PC-3 (cell line): ENCODE results near the gene ZBTB7C. TPM values are rescaled to one million over a fixed set of nuclear protein-coding genes. Genes with fewer than 3 reads are reported as not detected.

Source experiments
- ATAC-seq: fragments of 200-7000 bp; cut with Tn5 transposase; 2 replicates; pipeline ENCODE4 v1.9.1; 2020; ENCODE audit warnings: mild to moderate bottlenecking, moderate library complexity
- BruUV-seq: library from RNA; stranded (reverse); fragments of 400-500 nt; replicated peaks from 2 replicates; lab custom pipeline; 2021; lab: Mats Ljungman, UMichigan
- CTCF ChIA-PET: fragments of 300-600 bp; sonication (Branson Sonifier 250); formaldehyde crosslinking; loops from one replicate; lab custom pipeline; 2022; ENCODE audit warnings: antibody characterized with exemption; lab: Charles Lee
- POLR2A ChIA-PET: fragments of 300-600 bp; sonication (Branson Sonifier 250); formaldehyde crosslinking; loops from one replicate; lab custom pipeline; 2022; ENCODE audit warnings: antibody characterized with exemption; ENCODE audit not compliant: unreplicated experiment; lab: Charles Lee
- DNase-seq: peaks from one replicate; pipeline ENCODE4 v3.0.0-alpha.2; 2015
- H2AFZ ChIP-seq: fragments of 300-600 bp; sonication (generic); 2 replicates; pipeline ENCODE4 v1.6.0; 2016; ENCODE audit warnings: antibody characterized with exemption, low read length
- H3F3A ChIP-seq: fragments of 300-600 bp; sonication (generic); one replicate; pipeline ENCODE4 v1.6.0; 2017; ENCODE audit warnings: antibody characterized with exemption, low read length, control low read depth, mild to moderate bottlenecking; ENCODE audit not compliant: unreplicated experiment
- H3K27ac ChIP-seq: fragments of 300-600 bp; sonication (generic); 2 replicates; pipeline ENCODE4 v1.5.1; 2016; ENCODE audit warnings: mild to moderate bottlenecking, low read length
- H3K27me3 ChIP-seq: fragments of 300-600 bp; sonication (generic); 2 replicates; pipeline ENCODE4 v1.6.1; 2016; ENCODE audit warnings: low read length, mixed read lengths
- H3K36me3 ChIP-seq: fragments of 300-600 bp; sonication (generic); 2 replicates; pipeline ENCODE4 v1.6.1; 2016; ENCODE audit warnings: low read depth, mixed run types, low read length, mixed read lengths
- H3K4me1 ChIP-seq: fragments of 300-600 bp; sonication (generic); 2 replicates; pipeline ENCODE4 v1.5.1; 2016; ENCODE audit warnings: low read length; ENCODE audit not compliant: insufficient read depth
- H3K4me2 ChIP-seq: fragments of 300-600 bp; sonication (generic); 2 replicates; pipeline ENCODE4 v1.6.0; 2016; ENCODE audit warnings: low read length
- H3K4me3 ChIP-seq: fragments of 300-600 bp; sonication (generic); 2 replicates; pipeline ENCODE4 v1.5.1; 2016; ENCODE audit warnings: mild to moderate bottlenecking, low read length, mixed read lengths
- H3K79me2 ChIP-seq: fragments of 300-600 bp; sonication (generic); 2 replicates; pipeline ENCODE4 v1.6.1; 2017; ENCODE audit warnings: low read length, mixed read lengths
- H3K9ac ChIP-seq: fragments of 300-600 bp; sonication (generic); 2 replicates; pipeline ENCODE4 v1.6.0; 2016; ENCODE audit warnings: mild to moderate bottlenecking, low read length
- H3K9me2 ChIP-seq: fragments of 300-600 bp; sonication (generic); replicated peaks from 2 replicates; pipeline ENCODE4 v1.6.1; 2016; ENCODE audit warnings: mixed run types, low read length, mixed read lengths
- H3K9me3 ChIP-seq: fragments of 300-600 bp; sonication (generic); 2 replicates; pipeline ENCODE4 v1.6.1; 2016; ENCODE audit warnings: low read length, mixed read lengths
- H4K20me1 ChIP-seq: fragments of 300-600 bp; sonication (generic); 2 replicates; pipeline ENCODE4 v1.6.1; 2016; ENCODE audit warnings: low read length, mixed read lengths
- EZH2 ChIP-seq: fragments of 300-600 bp; sonication (generic); IDR thresholded peaks from one replicate; pipeline ENCODE4 v1.6.1; 2017; ENCODE audit warnings: antibody characterized with exemption, mild to moderate bottlenecking, low read length; ENCODE audit not compliant: unreplicated experiment
- EZH2phosphoT487 ChIP-seq: fragments of 300-600 bp; sonication (generic); IDR thresholded peaks from 2 replicates; pipeline ENCODE4 v1.6.1; 2018; ENCODE audit warnings: mild to moderate bottlenecking, antibody characterized with exemption, low read length, borderline replicate concordance
- intact Hi-C: fragments of 100-400 bp; cut with micrococcal nuclease; formaldehyde crosslinking; loops from 2 replicates; pipeline ENCODE4 v1.9.0; 2023
- total RNA-seq: library from RNA; depleted of rRNA; stranded (reverse); fragments of >200 nt; gene quantifications from 2 replicates; pipeline ENCODE4 v1.2.3, GENCODE V29; 2014
- TF ChIP-seq, protein P1 (sequence below): fragments of 300-600 bp; sonication (generic); conservative IDR thresholded peaks from 2 replicates; pipeline ENCODE4 v1.5.1; 2017; ENCODE audit warnings: antibody characterized with exemption, low read depth, mild to moderate bottlenecking, low read length

Gene ZBTB7C
- total RNA-seq, 1 experiment from 2014 or later: 1.3 TPM

DNA sequence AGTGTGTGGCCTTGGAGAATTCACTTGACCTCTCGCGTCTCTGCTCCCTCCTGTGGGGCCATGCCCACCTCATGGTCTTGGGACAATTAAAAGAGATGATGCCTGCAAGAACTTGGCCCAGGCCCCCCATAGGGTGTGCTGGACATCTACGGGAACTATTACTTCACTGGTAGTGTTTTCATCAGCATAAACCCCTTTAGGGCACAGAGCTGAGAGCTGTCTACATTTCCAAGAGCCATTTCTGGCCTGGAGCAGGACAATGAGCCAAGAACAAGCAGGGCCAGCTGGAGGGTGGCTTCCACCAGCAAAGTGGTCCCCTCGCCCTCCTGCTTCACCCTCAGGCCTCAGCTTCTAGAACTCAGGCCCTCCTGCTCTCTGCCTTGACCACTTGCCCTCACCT is 232.3 kb downstream of the ZBTB7C start:
- Histone ChIP-seq H3K36me3 (no peaks in the 10 kb centered on the region), H2AFZ (no peak overlapping the region), H3K79me2 (no peaks in the 10 kb centered on the region), H3K9me3 (no peaks in the 10 kb centered on the region), H3K4me1 (no peaks in the 10 kb centered on the region), H3K9me2 (no peaks in the 10 kb centered on the region), H3F3A (no peaks in the 10 kb centered on the region), H3K4me3 (no peak overlapping the region), H4K20me1 (no peaks in the 10 kb centered on the region), H3K9ac (no peak overlapping the region), H3K27me3 (no peaks in the 10 kb centered on the region), H3K27ac (no peak overlapping the region), H3K4me2 (no peak overlapping the region)
- no peak for ATAC-seq
- TF ChIP-seq, protein P1, sequence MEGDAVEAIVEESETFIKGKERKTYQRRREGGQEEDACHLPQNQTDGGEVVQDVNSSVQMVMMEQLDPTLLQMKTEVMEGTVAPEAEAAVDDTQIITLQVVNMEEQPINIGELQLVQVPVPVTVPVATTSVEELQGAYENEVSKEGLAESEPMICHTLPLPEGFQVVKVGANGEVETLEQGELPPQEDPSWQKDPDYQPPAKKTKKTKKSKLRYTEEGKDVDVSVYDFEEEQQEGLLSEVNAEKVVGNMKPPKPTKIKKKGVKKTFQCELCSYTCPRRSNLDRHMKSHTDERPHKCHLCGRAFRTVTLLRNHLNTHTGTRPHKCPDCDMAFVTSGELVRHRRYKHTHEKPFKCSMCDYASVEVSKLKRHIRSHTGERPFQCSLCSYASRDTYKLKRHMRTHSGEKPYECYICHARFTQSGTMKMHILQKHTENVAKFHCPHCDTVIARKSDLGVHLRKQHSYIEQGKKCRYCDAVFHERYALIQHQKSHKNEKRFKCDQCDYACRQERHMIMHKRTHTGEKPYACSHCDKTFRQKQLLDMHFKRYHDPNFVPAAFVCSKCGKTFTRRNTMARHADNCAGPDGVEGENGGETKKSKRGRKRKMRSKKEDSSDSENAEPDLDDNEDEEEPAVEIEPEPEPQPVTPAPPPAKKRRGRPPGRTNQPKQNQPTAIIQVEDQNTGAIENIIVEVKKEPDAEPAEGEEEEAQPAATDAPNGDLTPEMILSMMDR: no peak
- TF ChIP-seq EZH2phosphoT487 (no peak), EZH2 (no peak)
- DNase-seq: no peak
- intact Hi-C loops: no loop called here
- no TSS peak for BruUV-seq
- POLR2A ChIA-PET: no interaction called here
- CTCF ChIA-PET: no interaction called here

DNA sequence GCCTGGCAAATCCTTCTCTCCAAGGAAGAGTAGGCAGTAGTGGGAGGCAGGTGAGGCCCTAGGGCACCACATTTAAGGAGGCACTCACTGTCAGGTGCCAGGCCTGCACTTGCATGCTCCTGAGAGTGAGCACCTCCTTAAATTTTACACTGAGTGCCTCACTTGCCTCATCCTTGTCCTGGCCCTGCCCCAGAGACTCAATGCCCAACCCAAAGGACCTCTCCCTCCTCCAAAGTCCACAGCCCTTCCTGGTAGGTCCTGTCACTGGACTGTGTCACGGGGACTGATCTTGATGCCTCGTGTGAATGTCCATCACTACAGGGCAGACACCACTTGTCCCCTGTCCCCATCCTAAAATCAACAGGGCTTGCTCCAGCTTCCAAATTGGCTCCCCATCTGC is 235.6 kb downstream of the ZBTB7C start:
- H3K9me2 ChIP-seq: no peaks in the 10 kb centered on the region
- H3F3A ChIP-seq: no peaks in the 10 kb centered on the region
- no peak overlapping the region for H3K4me2 ChIP-seq
- intact Hi-C loops: no loop called here
- POLR2A ChIA-PET: no interaction called here
- H3K9ac ChIP-seq: no peak overlapping the region
- no peaks in the 10 kb centered on the region for H3K36me3 ChIP-seq
- no peaks in the 10 kb centered on the region for H3K27me3 ChIP-seq
- no peak overlapping the region for H3K27ac ChIP-seq
- H4K20me1 ChIP-seq: no peaks in the 10 kb centered on the region
- no peak for TF ChIP-seq EZH2
- TF ChIP-seq, protein P1: no peak
- TF ChIP-seq EZH2phosphoT487: no peak
- H3K4me1 ChIP-seq: no peaks in the 10 kb centered on the region
- DNase-seq (no peak), ATAC-seq (no peak)
- H3K9me3 ChIP-seq: no peaks in the 10 kb centered on the region
- CTCF ChIA-PET: no interaction called here
- H2AFZ ChIP-seq: no peak overlapping the region
- no peaks in the 10 kb centered on the region for H3K79me2 ChIP-seq
- BruUV-seq: no TSS peak
- no peak overlapping the region for H3K4me3 ChIP-seq

DNA sequence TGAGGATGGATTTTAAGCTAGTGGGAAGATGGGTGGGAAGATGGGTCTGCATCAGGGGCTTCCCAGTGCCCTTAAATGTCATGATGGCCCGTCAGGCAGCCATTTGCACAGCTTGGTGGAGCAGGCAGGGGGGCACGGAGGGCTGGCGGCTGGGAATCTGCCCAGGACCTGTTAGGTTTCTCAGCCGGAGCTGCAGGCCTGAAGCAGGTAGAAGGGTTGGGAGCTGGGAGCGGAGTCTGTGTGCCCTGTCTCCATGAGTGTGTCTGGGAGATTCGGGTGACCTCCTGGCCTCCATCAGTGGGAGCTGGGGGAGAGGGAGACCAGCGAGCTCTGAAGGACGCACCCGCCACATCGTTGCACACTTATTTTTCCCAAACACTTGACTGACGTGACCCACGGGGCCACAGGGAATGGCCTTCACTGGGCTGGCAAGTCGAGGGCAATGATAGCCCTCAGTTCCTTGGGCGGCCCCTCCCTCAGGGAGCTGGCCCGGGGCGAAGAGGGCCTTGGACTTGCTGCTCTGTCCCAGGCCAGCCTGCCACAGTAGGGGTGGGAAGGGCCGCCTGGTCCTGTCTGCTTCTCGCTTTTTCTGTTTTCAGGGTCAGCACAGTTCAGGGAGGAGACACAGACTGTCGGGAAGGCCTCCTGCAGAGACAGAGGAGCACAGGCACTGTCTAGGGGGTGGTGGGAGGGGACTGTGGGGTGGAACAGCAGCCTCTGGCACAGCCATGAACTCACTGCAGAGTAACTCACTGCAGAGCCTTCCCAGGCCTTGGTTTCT is 236.8 kb downstream of the ZBTB7C start:
- TF ChIP-seq, protein P1: no peak
- TF ChIP-seq EZH2phosphoT487 (no peak), EZH2 (no peak)
- ChIA-PET CTCF (no interaction called here), POLR2A (no interaction called here)
- Histone ChIP-seq H3K27me3 (no peaks in the 10 kb centered on the region), H3F3A (no peaks in the 10 kb centered on the region), H3K79me2 (no peaks in the 10 kb centered on the region), H3K4me2 (no peak overlapping the region), H3K36me3 (no peaks in the 10 kb centered on the region), H3K4me1 (no peaks in the 10 kb centered on the region), H2AFZ (no peak overlapping the region), H3K9me3 (no peaks in the 10 kb centered on the region), H3K9me2 (no peaks in the 10 kb centered on the region), H3K9ac (no peak overlapping the region), H3K4me3 (no peak overlapping the region), H3K27ac (no peak overlapping the region), H4K20me1 (no peaks in the 10 kb centered on the region)
- DNase-seq: no peak
- ATAC-seq: no peak
- intact Hi-C loops: no loop called here
- no TSS peak for BruUV-seq
